ENCODE results near the gene ZNF215. TPM values are rescaled to one million over a fixed set of nuclear protein-coding genes. Genes with fewer than 3 reads are reported as not detected.

ZNF215 gene
- polyA plus RNA-seq, 3 donors = 0.08 TPM; not detected in 2

DNA sequence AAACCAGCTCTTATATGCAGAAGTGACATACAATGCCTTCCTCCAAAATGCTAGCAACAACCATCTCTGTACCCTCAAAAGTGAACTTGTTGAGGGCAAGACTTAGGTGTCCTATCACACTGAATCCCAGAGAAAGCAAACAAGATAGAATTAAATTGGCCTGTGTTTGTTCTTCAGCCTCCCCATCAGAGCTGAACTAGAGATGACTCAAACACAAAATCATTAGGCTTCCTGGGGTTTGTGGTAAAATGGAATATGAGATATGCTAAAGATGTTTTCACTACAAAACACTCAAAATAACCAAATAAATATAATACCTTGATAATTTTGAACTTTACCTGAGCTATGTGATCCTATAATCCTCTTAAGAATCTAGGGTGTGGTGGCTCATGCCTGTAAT lies 62.3 kb downstream of the ZNF215 start:
- H2AFZ ChIP-seq (ENCODE audit: insufficient read depth, low read depth, low read length, poor library complexity, severe bottlenecking) = no peak overlapping the region
- H3K4me1 ChIP-seq (ENCODE audit: control insufficient read depth in 1 of 2, insufficient read depth in 2 of 2, low read length in 2 of 2) = no peaks in the 10 kb centered on the region
- H3K27me3 ChIP-seq (ENCODE audit: control insufficient read depth in 2 of 2, insufficient read depth in 2 of 2, low read length in 2 of 2) = no peaks in the 10 kb centered on the region
- H3K4me3 Mint-ChIP-seq = no peak overlapping the region
- H3K36me3 Mint-ChIP-seq = no peaks in the 10 kb centered on the region
- intact Hi-C loops (cut with micrococcal nuclease) = no loop called here
- no peak overlapping the region for H3K27ac ChIP-seq (ENCODE audit: low read depth in 1 of 2, low read length in 2 of 2)
- H3K27ac Mint-ChIP-seq = no peak overlapping the region
- H3K4me2 ChIP-seq (replicated peaks; ENCODE audit: extremely low read depth, low read length, poor library complexity, severe bottlenecking) = no peak overlapping the region
- H3K36me3 ChIP-seq (replicated peaks in 1 of 2; ENCODE audit: control insufficient read depth in 1 of 2, insufficient read depth in 2 of 2, low read length in 2 of 2) = no peaks in the 10 kb centered on the region
- H3K9ac ChIP-seq (ENCODE audit: insufficient read depth, low read length, poor library complexity, severe bottlenecking) = no peak overlapping the region
- no peaks in the 10 kb centered on the region for H4K20me1 ChIP-seq (ENCODE audit: insufficient read depth, low read length)
- no peaks in the 10 kb centered on the region for H3K9me3 ChIP-seq (replicated peaks in 1 of 2; ENCODE audit: control insufficient read depth in 1 of 2, insufficient read depth in 1 of 2, low read length in 2 of 2)
- H3K4me1 Mint-ChIP-seq = no peaks in the 10 kb centered on the region
- no peak overlapping the region for H3K4me3 ChIP-seq (replicated peaks in 1 of 3; ENCODE audit: low read depth in 2 of 3, low read length in 3 of 3)
- TF ChIP-seq, protein P1, sequence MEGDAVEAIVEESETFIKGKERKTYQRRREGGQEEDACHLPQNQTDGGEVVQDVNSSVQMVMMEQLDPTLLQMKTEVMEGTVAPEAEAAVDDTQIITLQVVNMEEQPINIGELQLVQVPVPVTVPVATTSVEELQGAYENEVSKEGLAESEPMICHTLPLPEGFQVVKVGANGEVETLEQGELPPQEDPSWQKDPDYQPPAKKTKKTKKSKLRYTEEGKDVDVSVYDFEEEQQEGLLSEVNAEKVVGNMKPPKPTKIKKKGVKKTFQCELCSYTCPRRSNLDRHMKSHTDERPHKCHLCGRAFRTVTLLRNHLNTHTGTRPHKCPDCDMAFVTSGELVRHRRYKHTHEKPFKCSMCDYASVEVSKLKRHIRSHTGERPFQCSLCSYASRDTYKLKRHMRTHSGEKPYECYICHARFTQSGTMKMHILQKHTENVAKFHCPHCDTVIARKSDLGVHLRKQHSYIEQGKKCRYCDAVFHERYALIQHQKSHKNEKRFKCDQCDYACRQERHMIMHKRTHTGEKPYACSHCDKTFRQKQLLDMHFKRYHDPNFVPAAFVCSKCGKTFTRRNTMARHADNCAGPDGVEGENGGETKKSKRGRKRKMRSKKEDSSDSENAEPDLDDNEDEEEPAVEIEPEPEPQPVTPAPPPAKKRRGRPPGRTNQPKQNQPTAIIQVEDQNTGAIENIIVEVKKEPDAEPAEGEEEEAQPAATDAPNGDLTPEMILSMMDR (IDR thresholded peaks at IDR 0.05) = no peak
- no peak for DNase-seq
- H3K27me3 Mint-ChIP-seq (ENCODE audit: low read depth in 3 of 3) = peaks cover 0 to 2% (median 0%) of the 10 kb centered on the region in 3 donors
- no peaks in the 10 kb centered on the region for H3K79me2 ChIP-seq (ENCODE audit: insufficient read depth, low read length)
- peaks cover 2 to 5% (median 4%) of the 10 kb centered on the region in 7 donors for H3K9me3 Mint-ChIP-seq

DNA sequence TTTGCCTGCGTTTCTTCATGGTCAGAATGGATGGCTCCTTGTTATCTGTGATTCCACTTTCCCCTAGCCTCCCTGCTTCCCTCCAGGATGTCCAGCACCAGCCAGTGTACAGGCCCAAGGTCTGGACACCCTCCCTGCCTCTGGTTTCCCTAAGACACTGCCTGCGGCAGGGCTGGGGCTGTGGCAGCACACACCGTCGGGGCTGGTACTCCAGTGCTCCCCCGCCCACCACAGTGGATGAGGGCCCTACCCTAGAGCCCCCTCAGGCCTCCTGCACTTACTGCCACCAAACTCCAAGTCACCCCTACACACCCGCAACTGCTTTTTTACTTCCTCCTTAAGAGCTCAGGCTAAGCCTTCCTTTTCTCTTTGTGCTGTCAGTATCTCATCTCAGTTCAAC lies 65.0 kb downstream of the ZNF215 start:
- intact Hi-C loops (cut with micrococcal nuclease) = no loop called here
- 75% methylated on average over 5 of the region's 6 CpGs for WGBS (ENCODE audit: insufficient coverage)

More for the DNA sequence above, 65.0 kb downstream of the ZNF215 start:
- Mint-ChIP-seq H3K9me3 (peaks cover 0 to 4% (median 1%) of the 10 kb centered on the region in 7 donors), H3K36me3 (no peaks in the 10 kb centered on the region), H3K27ac (no peak overlapping the region), H3K4me1 (no peaks in the 10 kb centered on the region), H3K27me3 (ENCODE audit: low read depth in 3 of 3) (peaks cover 0 to 2% (median 0%) of the 10 kb centered on the region in 3 donors), H3K4me3 (no peak overlapping the region)
- DNase-seq = no peak
- Histone ChIP-seq H3K9ac (ENCODE audit: insufficient read depth, low read length, poor library complexity, severe bottlenecking) (no peak overlapping the region), H4K20me1 (ENCODE audit: insufficient read depth, low read length) (no peaks in the 10 kb centered on the region), H3K27me3 (ENCODE audit: control insufficient read depth in 2 of 2, insufficient read depth in 2 of 2, low read length in 2 of 2) (no peaks in the 10 kb centered on the region), H3K79me2 (ENCODE audit: insufficient read depth, low read length) (no peaks in the 10 kb centered on the region), H2AFZ (ENCODE audit: insufficient read depth, low read depth, low read length, poor library complexity, severe bottlenecking) (no peak overlapping the region), H3K4me2 (replicated peaks; ENCODE audit: extremely low read depth, low read length, poor library complexity, severe bottlenecking) (no peak overlapping the region), H3K9me3 (replicated peaks in 1 of 2; ENCODE audit: control insufficient read depth in 1 of 2, insufficient read depth in 1 of 2, low read length in 2 of 2) (no peaks in the 10 kb centered on the region), H3K27ac (ENCODE audit: low read depth in 1 of 2, low read length in 2 of 2) (no peak overlapping the region), H3K4me1 (ENCODE audit: control insufficient read depth in 1 of 2, insufficient read depth in 2 of 2, low read length in 2 of 2) (no peaks in the 10 kb centered on the region), H3K36me3 (replicated peaks in 1 of 2; ENCODE audit: control insufficient read depth in 1 of 2, insufficient read depth in 2 of 2, low read length in 2 of 2) (no peaks in the 10 kb centered on the region), H3K4me3 (replicated peaks in 1 of 3; ENCODE audit: low read depth in 2 of 3, low read length in 3 of 3) (no peak overlapping the region)
- TF ChIP-seq, protein P1 (IDR thresholded peaks at IDR 0.05) = no peak
